ENCODE measurements around the gene AP3B1.

The AP3B1 gene, protein sequence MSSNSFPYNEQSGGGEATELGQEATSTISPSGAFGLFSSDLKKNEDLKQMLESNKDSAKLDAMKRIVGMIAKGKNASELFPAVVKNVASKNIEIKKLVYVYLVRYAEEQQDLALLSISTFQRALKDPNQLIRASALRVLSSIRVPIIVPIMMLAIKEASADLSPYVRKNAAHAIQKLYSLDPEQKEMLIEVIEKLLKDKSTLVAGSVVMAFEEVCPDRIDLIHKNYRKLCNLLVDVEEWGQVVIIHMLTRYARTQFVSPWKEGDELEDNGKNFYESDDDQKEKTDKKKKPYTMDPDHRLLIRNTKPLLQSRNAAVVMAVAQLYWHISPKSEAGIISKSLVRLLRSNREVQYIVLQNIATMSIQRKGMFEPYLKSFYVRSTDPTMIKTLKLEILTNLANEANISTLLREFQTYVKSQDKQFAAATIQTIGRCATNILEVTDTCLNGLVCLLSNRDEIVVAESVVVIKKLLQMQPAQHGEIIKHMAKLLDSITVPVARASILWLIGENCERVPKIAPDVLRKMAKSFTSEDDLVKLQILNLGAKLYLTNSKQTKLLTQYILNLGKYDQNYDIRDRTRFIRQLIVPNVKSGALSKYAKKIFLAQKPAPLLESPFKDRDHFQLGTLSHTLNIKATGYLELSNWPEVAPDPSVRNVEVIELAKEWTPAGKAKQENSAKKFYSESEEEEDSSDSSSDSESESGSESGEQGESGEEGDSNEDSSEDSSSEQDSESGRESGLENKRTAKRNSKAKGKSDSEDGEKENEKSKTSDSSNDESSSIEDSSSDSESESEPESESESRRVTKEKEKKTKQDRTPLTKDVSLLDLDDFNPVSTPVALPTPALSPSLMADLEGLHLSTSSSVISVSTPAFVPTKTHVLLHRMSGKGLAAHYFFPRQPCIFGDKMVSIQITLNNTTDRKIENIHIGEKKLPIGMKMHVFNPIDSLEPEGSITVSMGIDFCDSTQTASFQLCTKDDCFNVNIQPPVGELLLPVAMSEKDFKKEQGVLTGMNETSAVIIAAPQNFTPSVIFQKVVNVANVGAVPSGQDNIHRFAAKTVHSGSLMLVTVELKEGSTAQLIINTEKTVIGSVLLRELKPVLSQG

GRCh38 chr5:78294248-78295034 is at the start of gene AP3B1:
Gene AP3B1 (minus strand): TSS chr5:78294698. CDS start chr5:78294579, 119 bp downstream.
- DNase-seq, result peak; percentile 97

DNA sequence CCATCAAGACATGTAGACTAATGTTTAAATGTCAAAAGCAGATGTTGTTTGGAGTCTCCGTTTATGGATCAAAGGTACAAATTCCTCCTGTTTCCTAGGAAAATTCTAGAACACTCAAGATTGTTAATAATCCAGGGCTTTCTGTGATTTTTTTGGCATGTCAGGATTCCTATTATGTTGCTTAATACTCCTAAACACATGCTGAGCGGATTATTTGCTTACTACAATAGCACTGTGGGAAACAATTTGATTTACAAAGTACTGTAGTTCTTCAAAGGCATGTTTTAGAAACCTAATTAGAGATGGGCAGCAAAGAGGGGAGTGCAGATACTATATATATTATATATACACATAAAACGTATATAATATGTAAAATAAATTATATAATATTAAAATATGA is 46.9 kb upstream of the AP3B1 start:
- peak in 1 of 2 experiments; percentile 6 for DNase-seq

GRCh38 chr5:78339617-78340436 is 45.3 kb upstream of the AP3B1 start:
- no peak for DNase-seq

DNA sequence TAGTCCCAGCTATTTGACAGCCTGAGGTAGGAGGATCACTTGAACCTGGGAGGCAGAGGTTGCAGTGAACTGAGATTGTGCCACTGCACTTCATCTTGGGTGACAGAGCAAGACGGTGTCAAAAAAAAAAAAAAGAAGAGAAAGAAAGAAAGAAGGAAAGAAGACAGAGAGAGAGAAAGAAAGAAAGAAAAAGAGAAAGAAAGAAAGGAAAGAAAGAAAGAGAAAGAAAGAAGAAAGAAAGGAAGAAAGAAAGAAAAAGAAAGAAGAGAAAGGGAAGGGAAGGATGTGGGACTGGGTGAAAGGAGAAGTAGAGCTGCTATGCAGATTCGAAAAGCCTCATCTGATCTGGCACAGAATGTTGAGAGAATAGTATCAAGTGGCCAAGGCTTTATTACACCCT is 42.2 kb upstream of the AP3B1 start:
- DNase-seq, result no peak

- DNase-seq, result no peak
These were observed 41.5 kb upstream of the AP3B1 start for GRCh38 chr5:78335976-78336375.

DNA sequence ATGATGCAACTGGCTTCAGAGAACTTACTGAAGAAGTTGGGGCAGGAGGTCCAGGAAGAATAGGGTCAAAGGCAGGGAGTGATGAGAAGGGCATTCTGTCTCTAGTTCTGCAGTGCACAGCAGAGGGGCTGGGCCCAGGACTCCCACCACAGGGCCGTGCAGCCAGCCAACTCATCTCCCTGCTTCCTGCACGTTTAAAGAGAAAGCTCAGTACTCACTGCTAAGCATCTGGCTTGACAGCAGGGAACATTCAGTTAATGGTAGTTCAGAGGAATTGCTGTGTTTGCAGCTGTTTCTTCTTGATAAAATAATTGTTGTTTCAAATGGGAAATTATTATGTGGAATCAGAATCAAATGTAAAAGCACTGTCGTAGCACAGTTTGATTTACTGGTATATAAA is 40.3 kb upstream of the AP3B1 start:
- peak in 1 of 2 experiments; percentile 8 for DNase-seq

GRCh38 chr5:78331523-78332080 is 37.1 kb upstream of the AP3B1 start:
- no peak for DNase-seq

DNA sequence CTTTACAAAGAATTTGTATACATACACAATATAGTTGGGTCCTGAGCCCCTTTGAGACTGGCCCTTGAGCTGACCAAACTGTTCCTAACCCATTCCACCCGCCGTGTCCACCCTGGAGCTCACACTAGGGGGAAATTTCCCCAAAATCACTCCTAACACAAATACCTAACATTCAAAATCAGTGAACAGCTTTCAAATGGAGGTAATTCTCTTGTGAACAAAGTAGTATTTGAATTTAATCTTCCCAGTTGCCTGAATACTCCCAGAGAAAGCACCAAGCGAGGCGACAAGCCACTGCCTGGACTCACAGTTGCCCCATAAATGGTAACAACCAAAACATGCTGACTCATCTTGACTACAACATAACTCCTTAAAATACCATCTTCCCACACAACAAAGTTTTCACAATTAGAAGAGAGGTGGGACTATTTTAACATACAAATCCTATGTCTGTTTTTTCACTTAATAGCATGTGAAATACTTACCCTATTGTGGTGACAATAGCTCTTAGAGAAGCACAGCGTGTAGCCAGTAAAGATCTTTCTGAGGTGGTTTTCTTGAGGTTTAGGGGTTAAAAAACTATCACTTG is 34.2 kb upstream of the AP3B1 start:
- no peak for DNase-seq

- DNase-seq, result no peak
These were observed 33.4 kb upstream of the AP3B1 start for GRCh38 chr5:78327761-78328510.

DNA sequence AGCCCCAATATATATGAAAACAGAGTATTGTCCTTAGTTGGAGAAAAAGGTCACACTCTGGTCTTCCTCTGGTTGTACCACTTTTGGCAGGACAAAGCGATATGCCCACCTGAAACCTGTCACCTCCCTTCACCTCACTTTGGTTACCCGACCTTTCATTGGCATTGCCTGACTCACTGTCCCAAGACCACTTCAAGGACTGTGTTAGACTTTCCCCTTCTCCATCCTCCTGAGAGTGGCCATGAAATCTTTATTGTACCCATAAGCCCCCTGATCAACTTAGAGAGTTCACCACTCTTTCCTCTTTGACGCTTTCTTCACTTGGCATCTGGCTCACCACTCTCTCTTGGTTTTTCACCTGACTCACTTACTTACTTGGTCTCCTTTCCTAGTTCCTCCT is 32.4 kb upstream of the AP3B1 start:
- DNase-seq, result no peak

DNA sequence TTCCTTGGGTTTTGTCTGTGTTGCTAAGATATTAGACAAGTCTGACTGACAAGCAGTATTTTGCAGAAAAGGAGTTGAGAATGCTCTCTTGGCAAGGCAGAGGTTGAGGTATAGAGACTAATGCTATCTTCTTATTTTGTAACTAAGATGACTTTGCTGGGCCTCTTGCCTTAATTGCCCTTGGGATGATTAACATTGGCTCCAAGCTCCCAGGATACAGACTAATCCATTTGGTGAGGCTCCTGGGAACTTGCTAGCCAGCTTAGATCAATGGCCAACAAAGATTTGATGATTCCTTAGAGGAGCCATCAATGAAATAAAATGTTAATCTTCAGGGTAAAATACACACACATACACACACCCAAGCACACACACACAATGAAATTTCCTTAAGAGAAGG is 28.7 kb upstream of the AP3B1 start:
- no peak for DNase-seq

DNA sequence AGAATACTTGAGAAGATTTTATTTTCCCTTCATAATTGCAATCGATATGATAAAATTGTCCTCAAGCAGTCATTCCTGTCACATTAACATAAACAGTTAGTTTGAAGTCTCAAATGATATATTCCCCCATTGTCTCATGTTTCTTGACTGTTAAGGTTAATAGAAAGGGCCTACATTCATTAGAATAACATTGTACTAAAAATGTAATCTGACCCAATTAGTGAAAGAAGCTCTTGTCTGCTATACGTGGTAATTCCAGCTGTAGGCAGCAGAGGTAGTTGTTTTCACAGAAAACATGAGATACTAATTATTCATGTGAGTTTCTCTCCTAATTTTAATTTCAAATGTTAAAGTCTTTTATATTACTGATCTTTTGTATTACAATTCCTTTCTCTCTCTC is 25.9 kb upstream of the AP3B1 start:
- peak in 1 of 2 experiments; percentile 42 for DNase-seq

GRCh38 chr5:78318337-78318736 is 23.8 kb upstream of the AP3B1 start:
- DNase-seq, result no peak

DNA sequence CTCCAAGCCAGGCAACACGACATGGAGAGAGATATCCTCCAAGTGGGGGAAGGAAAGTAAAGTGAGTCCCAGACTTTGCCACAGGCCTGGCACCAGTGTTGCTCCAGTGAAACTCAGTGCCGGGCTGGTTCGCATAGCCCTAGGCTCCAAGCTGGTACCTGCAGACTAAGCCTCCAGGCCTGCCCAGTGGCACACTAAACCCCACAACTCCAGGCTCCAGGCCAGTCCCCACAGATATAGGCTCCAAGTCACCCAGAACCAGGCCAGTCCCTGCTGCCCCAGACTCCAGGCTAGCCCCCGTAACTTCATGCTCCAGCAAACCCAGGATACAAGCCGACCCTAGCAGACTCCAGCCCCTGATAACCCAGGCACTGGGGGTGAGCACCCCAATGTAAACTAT is 23.0 kb upstream of the AP3B1 start:
- no peak for DNase-seq

GRCh38 chr5:78308703-78309102 is 14.2 kb upstream of the AP3B1 start:
- no peak for DNase-seq

DNA sequence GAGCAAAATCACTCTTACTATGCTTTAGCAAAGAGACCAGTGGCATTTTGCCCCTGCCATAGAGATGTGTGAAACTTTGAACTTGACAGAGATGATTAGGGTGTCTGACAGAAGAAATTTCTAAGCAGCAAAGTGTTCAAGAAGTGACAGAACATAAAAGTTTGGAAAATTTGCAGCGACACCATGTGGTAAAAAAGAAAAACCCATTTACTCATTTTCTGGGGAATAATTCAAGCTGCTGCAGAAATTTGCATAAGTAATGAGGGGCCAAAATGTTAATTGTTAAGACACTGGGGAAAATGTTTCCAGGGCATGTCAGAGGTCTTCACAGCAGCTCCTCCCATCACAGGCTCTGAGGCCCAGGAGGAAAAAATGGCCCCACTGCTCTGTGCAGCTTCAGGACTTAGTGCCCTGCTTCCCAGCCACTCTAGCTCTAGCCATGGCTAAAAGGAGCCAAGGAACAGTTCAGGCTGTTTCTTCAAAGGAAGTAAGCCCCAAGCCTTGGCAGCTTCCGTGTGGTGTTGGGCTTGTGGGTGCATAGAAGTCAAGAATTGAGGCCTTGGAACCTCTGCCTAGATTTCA is 6.1 kb upstream of the AP3B1 start:
- DNase-seq, result no peak

DNA sequence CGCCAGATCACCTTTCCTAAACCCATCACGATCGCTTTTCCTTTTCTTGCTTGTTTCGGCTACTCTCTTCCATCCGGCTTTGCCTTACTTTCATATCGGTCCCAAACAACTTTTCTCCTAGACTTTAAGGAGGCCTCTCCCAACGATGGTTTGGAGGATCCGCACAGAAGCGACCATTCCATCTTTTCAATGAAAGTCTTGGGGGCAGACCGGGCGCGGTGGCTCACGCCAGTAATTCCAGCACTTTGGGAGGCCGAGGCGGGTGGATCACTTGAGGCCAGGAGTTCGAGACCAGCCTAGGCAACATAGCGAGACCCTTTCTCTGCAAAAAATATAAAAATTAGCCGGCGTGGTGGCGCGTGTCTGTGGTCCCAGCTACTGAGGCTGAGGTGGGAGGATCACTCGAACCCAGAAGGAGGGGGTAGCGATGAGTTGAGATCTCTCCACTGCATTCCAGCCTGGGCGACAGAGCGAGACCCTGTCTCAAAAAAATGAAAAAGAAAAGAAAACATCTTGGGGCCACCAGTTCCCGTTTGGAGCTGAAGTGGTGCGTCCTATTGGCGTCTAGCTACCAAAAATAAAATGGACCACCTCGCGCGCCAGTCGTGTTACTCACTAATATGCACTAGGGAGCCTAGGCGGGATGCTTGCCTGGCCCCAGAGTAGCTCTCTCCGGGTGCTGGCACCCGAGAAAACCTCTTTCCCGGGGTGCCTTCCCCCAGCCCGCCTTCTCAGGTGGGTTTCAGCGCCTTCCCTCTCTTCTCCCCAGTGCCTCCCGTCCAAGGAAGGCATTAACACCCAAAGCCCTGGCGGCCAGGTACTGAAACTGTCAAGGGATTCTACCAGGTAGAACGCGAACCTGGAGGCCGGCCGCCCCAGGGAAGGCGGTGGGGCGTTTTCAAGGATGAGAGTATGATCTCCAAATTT is 800 bp upstream of the AP3B1 start:
- peak; percentile 40 to 58 for DNase-seq

GRCh38 chr5:78293851-78294247 is 649 bp downstream of the AP3B1 start:
- no peak for DNase-seq

- DNase-seq, result no peak
These were observed 2.8 kb downstream of the AP3B1 start for GRCh38 chr5:78291687-78292086.

All from NCI-H2081 (cell line).